ENCODE measurements around the gene SPOCK1.
"Not testable (repeated sequence)": the region's sequence is repeated elsewhere in the genome, so short reads cannot be mapped to it uniquely, and the experiment has no call there.

The SPOCK1 gene

DNA sequence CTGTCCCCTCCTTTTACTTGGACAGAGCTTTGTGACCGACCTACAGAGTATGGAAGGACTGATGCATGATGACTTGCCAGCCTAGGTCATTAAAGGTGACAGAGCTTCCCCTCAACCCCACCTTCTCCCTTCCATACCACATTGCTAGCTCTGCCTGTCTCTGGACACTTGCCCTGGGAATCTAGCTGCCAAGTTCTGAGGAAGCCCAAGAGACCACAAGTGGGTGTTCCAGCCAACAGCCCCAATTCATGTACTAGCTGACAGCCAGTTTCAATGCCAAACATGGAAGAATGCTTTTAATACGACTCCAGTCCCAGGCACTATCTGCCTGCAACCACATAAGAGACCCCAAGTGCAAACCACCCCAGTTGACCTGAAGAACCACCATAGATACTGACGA, 477.1 kb downstream of the SPOCK1 start:
- no peak for DNase-seq
- intact Hi-C loops (cut with DNase I), result no loop called here

- intact Hi-C loops (cut with DNase I), result no loop called here
- DNase-seq, result no peak
These were observed 479.9 kb downstream of the SPOCK1 start for GRCh38 chr5:137019229-137019628.

DNA sequence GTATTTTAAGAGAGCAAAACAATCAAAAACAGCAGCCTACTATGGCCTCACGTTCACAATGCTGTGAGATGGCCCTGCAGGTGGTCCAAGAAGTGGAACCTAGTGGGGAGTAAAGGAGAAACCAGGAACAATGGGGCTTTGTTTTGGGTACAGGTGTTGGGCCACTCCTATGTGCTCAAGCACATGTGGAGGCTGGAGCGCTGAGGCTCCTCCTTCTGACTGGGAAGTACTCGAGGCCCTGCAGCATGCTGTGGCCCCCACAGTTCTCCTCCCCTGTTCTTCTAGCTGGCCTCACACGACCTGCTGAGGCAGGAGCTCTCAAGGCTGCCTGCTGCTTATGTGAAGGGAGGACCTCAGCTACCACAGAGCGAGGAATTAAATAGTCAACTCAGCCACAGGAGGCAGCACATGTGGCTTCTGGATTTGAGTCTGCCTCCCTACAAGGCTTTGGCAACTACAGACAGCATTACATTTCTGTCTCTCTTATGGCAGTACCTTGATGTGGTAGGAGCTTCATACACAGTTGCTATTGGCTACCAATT, 482.3 kb downstream of the SPOCK1 start:
- intact Hi-C loops (cut with DNase I), result no loop called here
- DNase-seq, result no peak

DNA sequence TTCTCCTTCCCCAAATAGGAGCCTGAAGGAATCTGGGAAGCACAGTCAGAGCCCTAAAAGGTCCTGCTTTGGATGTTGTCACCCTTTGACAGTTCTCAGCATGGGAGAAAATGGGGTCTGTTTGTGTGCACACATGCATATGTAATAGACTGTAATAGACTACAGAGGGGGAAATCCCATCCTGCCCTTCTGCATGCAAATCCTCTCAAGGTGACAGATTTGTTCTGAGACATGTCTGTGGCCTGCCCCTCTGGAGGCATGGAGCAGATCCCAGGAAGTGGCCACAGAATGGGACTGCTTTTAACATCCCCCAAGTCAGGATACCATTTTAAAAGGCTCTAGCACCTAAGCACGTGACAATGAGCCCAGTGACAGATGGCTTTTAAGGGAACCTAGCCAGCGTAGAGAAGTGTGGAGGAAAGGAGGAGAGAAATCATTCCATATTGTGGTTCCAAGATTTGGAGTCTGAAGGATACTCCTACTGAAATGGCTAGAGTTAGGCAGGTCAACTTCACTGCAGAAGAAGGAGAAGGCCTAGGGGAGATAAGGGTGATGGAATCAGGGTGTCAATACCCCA, 483.5 kb downstream of the SPOCK1 start:
- intact Hi-C loops (cut with DNase I), result no loop called here
- DNase-seq, result no peak

- intact Hi-C loops (cut with DNase I), result no loop called here
- no peak for DNase-seq
These were observed 484.4 kb downstream of the SPOCK1 start for GRCh38 chr5:137014731-137015130.

GRCh38 chr5:137010226-137010625, 488.9 kb downstream of the SPOCK1 start:
- intact Hi-C loops (cut with DNase I), result no loop called here
- DNase-seq, result no peak

GRCh38 chr5:137004279-137004678, 494.8 kb downstream of the SPOCK1 start:
- DNase-seq, result no peak
- intact Hi-C loops (cut with DNase I), result no loop called here

DNA sequence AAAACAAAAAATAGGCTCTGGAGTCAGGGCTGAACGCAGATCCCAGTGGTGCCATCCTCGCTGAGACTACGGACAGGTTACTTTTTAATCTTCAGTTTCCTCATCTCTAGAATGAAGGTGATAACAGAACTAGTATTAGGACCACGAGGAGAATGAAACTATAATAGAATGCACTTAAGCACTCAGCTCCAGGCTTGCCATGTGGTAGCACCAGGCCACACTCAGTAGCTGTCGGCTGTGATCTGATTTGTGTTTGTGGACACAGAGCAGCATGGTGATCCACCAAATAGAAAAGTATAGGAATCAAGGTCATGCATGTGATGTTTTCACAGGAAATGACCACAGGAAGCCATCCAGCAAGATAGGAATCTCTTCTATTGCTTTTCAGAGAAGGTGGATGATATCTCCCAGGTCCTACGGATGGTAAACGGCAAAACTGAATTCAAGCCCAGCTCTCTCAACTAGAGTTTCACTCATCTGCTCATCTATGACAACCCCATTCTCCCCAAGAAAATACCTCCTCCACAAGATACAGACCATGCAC, 498.0 kb downstream of the SPOCK1 start:
- DNase-seq, result no peak
- intact Hi-C loops (cut with DNase I), result no loop called here

GRCh38 chr5:136999787-137000186, 499.3 kb downstream of the SPOCK1 start:
- no peak for DNase-seq
- intact Hi-C loops (cut with DNase I), result no loop called here

DNA sequence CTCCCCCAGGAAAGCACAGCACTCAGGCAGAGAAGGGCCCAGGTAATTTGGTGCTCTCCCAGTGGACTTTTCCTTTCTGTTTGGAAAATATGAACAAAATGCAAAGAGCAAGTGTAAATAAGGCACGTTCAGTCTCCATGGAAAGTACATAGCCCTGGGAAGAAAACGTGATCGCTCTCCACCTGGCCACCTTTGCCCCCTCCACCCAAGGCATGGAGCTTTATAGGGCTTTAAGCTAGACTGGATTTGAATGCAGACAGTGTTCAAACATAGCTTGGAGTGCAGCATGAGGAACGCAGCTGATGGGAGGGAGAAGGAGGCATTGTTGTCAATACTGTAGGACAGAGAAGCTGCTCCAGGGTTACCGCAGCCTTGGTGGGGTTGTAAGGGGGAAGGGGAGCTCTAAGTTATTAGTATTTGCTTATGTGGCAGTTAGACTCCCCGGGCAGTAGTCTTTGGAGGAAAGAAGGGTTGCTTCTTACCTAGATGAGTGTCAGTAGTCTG, 500.2 kb downstream of the SPOCK1 start:
- intact Hi-C loops (cut with DNase I), result no loop called here
- DNase-seq, result no peak

- no peak for DNase-seq
- intact Hi-C loops (cut with DNase I), result no loop called here
These were observed 505.0 kb downstream of the SPOCK1 start for GRCh38 chr5:136994154-136994553.

DNA sequence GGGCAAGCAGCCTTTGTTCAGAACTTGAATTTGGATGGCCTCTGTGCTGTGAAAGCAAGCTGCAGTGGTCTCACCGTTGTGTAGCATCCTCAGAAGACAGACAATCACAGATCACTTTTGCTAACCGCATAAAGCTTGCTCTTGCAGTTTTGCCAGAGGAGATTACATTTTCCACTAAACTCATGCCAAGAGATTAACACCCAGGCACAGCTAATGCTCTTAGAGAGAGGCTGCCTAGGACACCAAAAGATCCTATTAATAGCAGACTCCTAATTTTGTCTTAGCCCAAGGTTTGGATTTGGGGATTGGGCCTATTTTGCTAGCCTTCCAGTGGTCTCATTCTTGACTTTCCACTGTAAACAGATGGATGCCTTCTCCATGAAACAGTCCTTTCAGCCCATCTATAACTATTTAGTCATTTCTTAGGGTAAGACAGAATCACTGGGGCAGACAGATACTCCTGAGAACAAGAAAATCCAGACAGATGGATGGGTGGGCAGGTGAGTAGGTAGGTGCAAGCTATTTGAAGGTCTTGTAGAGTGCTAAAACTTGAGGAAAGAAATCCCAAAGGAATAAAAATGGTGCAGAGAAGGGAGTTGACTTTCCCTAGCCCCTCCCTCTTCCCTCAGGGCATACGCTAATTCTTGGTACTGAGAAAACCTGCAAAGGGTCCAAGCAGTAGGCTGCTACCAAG, 506.2 kb downstream of the SPOCK1 start:
- DNase-seq, result no peak
- intact Hi-C loops (cut with DNase I), result no loop called here

DNA sequence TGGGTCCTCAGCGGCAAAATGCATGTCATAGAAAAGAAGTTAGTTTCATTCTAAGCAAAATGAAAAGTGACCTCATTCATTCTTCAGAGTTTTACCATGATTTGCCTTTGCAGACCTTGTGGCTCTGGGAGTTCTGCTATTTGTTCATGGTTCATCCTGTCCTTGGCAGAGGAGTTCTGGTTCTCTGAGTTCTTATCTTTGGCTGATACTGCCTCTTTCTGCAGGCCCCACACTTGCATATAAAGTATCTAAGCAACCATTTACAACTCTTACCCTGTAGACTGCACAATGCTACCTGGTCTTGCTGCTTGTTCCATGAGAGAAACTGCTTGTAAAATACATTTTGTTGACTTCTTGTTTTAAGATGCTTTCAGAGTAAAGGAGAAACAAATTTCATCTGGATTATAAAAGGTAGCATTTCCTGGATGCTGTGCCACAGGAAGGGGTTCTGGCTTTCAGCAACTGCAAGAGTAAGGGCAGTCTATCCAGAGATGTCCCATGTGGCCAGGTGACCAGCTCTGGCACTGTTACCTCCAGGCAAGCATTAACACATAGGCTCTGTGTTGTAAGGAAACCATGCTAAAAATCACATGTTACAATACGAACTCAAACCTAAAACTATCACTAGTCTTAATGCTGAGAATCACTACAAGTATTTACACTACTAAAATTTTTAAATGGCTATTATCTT, 513.2 kb downstream of the SPOCK1 start:
- intact Hi-C loops (cut with DNase I), result no loop called here
- DNase-seq, result no peak

DNA sequence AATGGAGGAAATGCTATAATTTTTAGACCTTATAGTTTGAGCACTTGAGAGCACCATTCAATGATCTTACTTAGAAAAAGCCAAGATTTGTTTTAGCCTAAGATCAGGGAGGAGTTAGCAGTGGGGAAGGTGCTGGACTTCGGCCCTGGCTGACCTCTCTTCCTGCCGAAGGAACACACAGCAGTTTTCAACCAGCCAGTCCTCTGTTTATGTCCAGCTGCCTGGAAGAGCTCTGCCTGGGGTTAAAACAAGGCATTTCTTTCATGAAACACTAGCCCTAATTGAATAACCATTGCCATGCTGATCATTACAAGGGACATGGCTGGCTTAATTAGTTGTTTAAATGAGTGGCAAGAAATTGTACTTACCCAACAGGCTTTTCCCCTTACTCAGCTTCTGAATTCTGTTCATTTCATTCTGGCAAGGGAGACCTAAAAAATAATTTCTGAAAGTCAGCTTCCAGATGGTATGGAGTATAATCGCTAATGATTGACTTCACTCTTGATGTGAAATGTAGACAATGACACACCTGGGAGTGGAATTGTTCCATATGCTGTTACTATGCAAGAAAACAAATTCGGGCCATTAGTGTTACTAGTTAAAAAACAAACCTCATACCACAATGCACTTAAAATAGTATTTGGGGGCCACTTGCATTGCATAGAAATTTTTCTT, 514.2 kb downstream of the SPOCK1 start:
- DNase-seq, result peak in 1 of 10 donors; percentile 27
- intact Hi-C loops (cut with DNase I), result no loop called here

- no peak for DNase-seq
- intact Hi-C loops (cut with DNase I), result no loop called here
These were observed 517.2 kb downstream of the SPOCK1 start for GRCh38 chr5:136981936-136982335.

- no peak for DNase-seq
- intact Hi-C loops (cut with DNase I), result no loop called here
These were observed 520.0 kb downstream of the SPOCK1 start for GRCh38 chr5:136979131-136979530.

DNA sequence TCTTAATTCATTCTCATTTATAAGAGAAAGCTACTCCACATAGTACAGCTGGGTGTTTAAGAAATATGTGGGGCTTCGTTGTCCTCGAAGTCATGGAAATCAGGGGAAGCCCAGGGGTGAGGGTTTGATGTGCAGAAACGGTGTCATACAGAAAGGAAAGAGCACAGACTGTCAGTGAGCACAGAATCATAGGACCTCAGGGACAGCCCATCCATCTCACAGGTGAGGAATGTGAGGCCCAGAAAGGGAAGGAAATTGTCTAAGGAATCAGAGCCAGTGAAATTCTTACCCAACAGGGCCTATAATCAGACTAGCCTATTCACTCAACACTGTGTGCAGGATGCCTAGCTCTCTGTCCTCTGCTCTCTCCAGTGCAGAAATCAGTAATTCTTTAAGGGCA, 535.6 kb downstream of the SPOCK1 start:
- intact Hi-C loops (cut with DNase I), result no loop called here
- no peak for DNase-seq

GRCh38 chr5:136957428-136957827, 541.7 kb downstream of the SPOCK1 start:
- intact Hi-C loops (cut with DNase I), result no loop called here
- DNase-seq, result no peak

GRCh38 chr5:136954142-136954541, 545.0 kb downstream of the SPOCK1 start:
- DNase-seq, result peak in 1 of 10 donors; percentile 51
- intact Hi-C loops (cut with DNase I), result not testable (repeated sequence)

GRCh38 chr5:136953346-136954069, 545.6 kb downstream of the SPOCK1 start:
- intact Hi-C loops (cut with DNase I); DNase-seq: not testable (repeated sequence)
